ENCODE measurements around the gene ISLR2.
"Not testable (repeated sequence)": the region's sequence is repeated elsewhere in the genome, so short reads cannot be mapped to it uniquely, and the experiment has no call there.

The ISLR2 gene

GRCh38 chr15:74156678-74157411 lies 26.5 kb downstream of the ISLR2 start:
- DNase-seq (ENCODE audit: low read depth, low spot score): no peak

GRCh38 chr15:74157868-74158827 lies 27.8 kb downstream of the ISLR2 start:
- no peak for DNase-seq (ENCODE audit: low read depth, low spot score)

- no peak for DNase-seq (ENCODE audit: low read depth, low spot score)
Measured at GRCh38 chr15:74158855-74159650, 28.7 kb downstream of the ISLR2 start.

GRCh38 chr15:74159773-74160172 lies 29.4 kb downstream of the ISLR2 start:
- DNase-seq (ENCODE audit: low read depth, low spot score): no peak

GRCh38 chr15:74160390-74160789 lies 30.0 kb downstream of the ISLR2 start:
- DNase-seq (ENCODE audit: low read depth, low spot score): not testable (repeated sequence)

GRCh38 chr15:74162195-74162536 lies 31.8 kb downstream of the ISLR2 start:
- DNase-seq (ENCODE audit: low read depth, low spot score): not testable (repeated sequence)

- no peak for DNase-seq (ENCODE audit: low read depth, low spot score)
Measured at GRCh38 chr15:74165461-74165860, 35.1 kb downstream of the ISLR2 start.

- DNase-seq (ENCODE audit: low read depth, low spot score): no peak
Measured at GRCh38 chr15:74167891-74168331, 37.5 kb downstream of the ISLR2 start.

- no peak for DNase-seq (ENCODE audit: low read depth, low spot score)
Measured at GRCh38 chr15:74168711-74169126, 38.3 kb downstream of the ISLR2 start.

GRCh38 chr15:74170071-74170844 lies 39.9 kb downstream of the ISLR2 start:
- DNase-seq (ENCODE audit: low read depth, low spot score): no peak

GRCh38 chr15:74170875-74171578 lies 40.6 kb downstream of the ISLR2 start:
- no peak for DNase-seq (ENCODE audit: low read depth, low spot score)

GRCh38 chr15:74171965-74172541 lies 41.7 kb downstream of the ISLR2 start:
- no peak for DNase-seq (ENCODE audit: low read depth, low spot score)

- DNase-seq (ENCODE audit: low read depth, low spot score): peak; percentile 81
Measured at GRCh38 chr15:74172701-74173379, 42.5 kb downstream of the ISLR2 start.

- peak; percentile 43 for DNase-seq (ENCODE audit: low read depth, low spot score)
Measured at GRCh38 chr15:74173380-74174218, 43.2 kb downstream of the ISLR2 start, which contains the start of gene ISLR. Gene ISLR, plus strand, starts transcription at chr15:74173710. Its CDS starts 1,149 bp downstream, at chr15:74174859.

GRCh38 chr15:74174219-74174957 lies 44.0 kb downstream of the ISLR2 start:
- DNase-seq (ENCODE audit: low read depth, low spot score): peak; percentile 87

GRCh38 chr15:74174958-74175253 lies 44.5 kb downstream of the ISLR2 start:
- DNase-seq (ENCODE audit: low read depth, low spot score): no peak

- DNase-seq (ENCODE audit: low read depth, low spot score): no peak
Measured at GRCh38 chr15:74175271-74176191, 45.1 kb downstream of the ISLR2 start.

Measured in brain pericyte (primary cell).